Stomach (tissue), 9 donors: ENCODE data around the gene CD3D. TPM values are rescaled to one million over a fixed set of nuclear protein-coding genes. Genes with fewer than 3 reads are reported as not detected.

Experiments
- DNase-seq, 2 donors: peaks; one replicate each; pipeline versions ENCODE4 v3.0.0 to v3.0.0-alpha.2; 2013 to 2019
- H3K27ac ChIP-seq, 5 donors: fragments of 200-600 bp in 4 of 5; sonication (generic) in 4 of 5; one replicate each; pipeline ENCODE4 v1.5.1; 2013 to 2019; ENCODE audit warnings: mild to moderate bottlenecking in 1 of 5, moderate library complexity in 1 of 5
- H3K27me3 ChIP-seq, 3 donors: fragments of 200-600 bp; sonication (generic); one replicate each; pipeline ENCODE4 v1.5.1; 2017 to 2019; ENCODE audit warnings: mixed run types in 1 of 3
- H3K36me3 ChIP-seq, 4 donors: fragments of 200-600 bp; sonication (generic); 1 replicate in 3 of 4; 2 replicates in 1 of 4; pipeline ENCODE4 v1.5.1; 2016 to 2019
- H3K4me1 ChIP-seq, 4 donors: fragments of 200-600 bp; sonication (generic); one replicate each; pipeline ENCODE4 v1.5.1; 2016 to 2019
- H3K4me3 ChIP-seq, 4 donors: fragments of 200-600 bp; sonication (generic) in 3 of 4; one replicate each; pipeline ENCODE4 v1.5.1; 2016 to 2019; ENCODE audit warnings: mild to moderate bottlenecking in 1 of 4
- H3K9me3 ChIP-seq, 4 donors: fragments of 200-600 bp; sonication (generic); one replicate each; pipeline ENCODE4 v1.5.1; 2016 to 2019
- EP300 ChIP-seq: sonication (generic); formaldehyde crosslinking; IDR thresholded peaks from one replicate; pipeline ENCODE4 v1.6.1; 2017; ENCODE audit warnings: antibody characterized with exemption
- POLR2A ChIP-seq, 4 donors: fragments of 450-650 bp; IDR thresholded peaks; one replicate each; pipeline ENCODE4 v1.6.1; 2016; ENCODE audit warnings: antibody characterized with exemption in 4 of 4, control low read depth in 2 of 4, mild to moderate bottlenecking in 1 of 4, moderate library complexity in 1 of 4
- POLR2AphosphoS5 ChIP-seq, 3 donors: sonication (generic); formaldehyde crosslinking; IDR thresholded peaks; one replicate each; pipeline ENCODE4 v1.6.1; 2016; ENCODE audit warnings: antibody characterized with exemption in 3 of 3
- WGBS, 5 donors: extraction: QIAGEN DNeasy Blood & Tissue Kit in 3 of 5; methylation state at CpG; one replicate each; pipeline versions ENCODE4 v1.1.5 to v1.1.7; 2013 to 2018; 5-methylcytosine and 5-hydroxymethylcytosine counted together
- intact Hi-C: fragments of 100-400 bp; cut with DNase I; formaldehyde crosslinking; loops from one replicate; pipeline ENCODE4 v1.15.1; 2023; ENCODE audit warnings: low total_unique reads
- polyA plus RNA-seq, 3 donors: library from polyadenylated mRNA; stranded (reverse); fragments of 200-250 nt; gene quantifications; one replicate each; pipeline ENCODE4 v1.2.3, GENCODE V29; 2013
- total RNA-seq, 5 donors: library from RNA; depleted of rRNA; stranded (reverse); fragments of >200 nt; gene quantifications; one replicate each; pipeline versions ENCODE4 v1.1.0 to v1.2.3, GENCODE V29; 2014 to 2016
- TF ChIP-seq, protein P1 (sequence below), 7 experiments: fragments of 450-650 bp in 4 of 7; fragments of 200-600 bp in 3 of 7; sonication (generic) in 3 of 7; IDR thresholded peaks; one replicate each; pipeline ENCODE4 v1.5.1; 2016 to 2019; ENCODE audit warnings: antibody characterized with exemption in 7 of 7, control low read depth in 2 of 7, mild to moderate bottlenecking in 1 of 7
- donor health status: healthy with polysubstance abuse.
- donor health status: Bipolar disorder and iron deficiency.
- donor health status: healthy.

CD3D gene
- total and polyA plus RNA-seq, 8 donors, result 2.2 to 24.0 (median 7.0) TPM; not detected in 2

DNA sequence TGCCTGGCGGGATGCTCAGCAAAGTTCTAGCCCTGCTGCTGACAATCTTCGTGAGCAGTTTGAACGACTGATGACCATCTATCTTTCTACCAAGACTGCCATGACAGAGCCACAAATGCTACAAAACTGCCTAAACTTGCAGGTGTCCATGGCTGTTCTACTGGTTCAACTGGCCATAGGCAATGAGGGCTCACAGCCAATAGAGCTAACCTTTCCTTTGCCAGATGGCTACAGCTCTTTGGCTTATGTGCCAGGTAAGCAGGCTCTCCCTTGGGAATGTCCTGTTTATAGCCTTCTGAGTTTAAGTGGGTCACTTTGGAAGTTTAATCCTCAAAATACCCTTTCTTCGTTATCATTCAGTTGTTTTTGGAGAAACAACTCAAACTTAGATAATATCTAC lies 37.0 kb upstream of the CD3D start:
- peaks cover 76 to 100% (median 99%) of the 10 kb centered on the region in 4 donors for H3K36me3 ChIP-seq
- H3K9me3 ChIP-seq, result no peaks in the 10 kb centered on the region
- no peak overlapping the region for H3K4me3 ChIP-seq
- DNase-seq, result no peak
- TF ChIP-seq EP300 (no peak), POLR2AphosphoS5 (IDR thresholded peaks at IDR 0.05) (no peak)
- TF ChIP-seq, protein P1, sequence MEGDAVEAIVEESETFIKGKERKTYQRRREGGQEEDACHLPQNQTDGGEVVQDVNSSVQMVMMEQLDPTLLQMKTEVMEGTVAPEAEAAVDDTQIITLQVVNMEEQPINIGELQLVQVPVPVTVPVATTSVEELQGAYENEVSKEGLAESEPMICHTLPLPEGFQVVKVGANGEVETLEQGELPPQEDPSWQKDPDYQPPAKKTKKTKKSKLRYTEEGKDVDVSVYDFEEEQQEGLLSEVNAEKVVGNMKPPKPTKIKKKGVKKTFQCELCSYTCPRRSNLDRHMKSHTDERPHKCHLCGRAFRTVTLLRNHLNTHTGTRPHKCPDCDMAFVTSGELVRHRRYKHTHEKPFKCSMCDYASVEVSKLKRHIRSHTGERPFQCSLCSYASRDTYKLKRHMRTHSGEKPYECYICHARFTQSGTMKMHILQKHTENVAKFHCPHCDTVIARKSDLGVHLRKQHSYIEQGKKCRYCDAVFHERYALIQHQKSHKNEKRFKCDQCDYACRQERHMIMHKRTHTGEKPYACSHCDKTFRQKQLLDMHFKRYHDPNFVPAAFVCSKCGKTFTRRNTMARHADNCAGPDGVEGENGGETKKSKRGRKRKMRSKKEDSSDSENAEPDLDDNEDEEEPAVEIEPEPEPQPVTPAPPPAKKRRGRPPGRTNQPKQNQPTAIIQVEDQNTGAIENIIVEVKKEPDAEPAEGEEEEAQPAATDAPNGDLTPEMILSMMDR (IDR thresholded peaks at IDR 0.05), result no peak
- H3K27ac ChIP-seq, result no peak overlapping the region
- no peaks in the 10 kb centered on the region for H3K4me1 ChIP-seq
- H3K27me3 ChIP-seq, result no peaks in the 10 kb centered on the region
- intact Hi-C loops, result no loop called here
- 85 to 98% (median 93%) methylated on average over 4 of the region's 4 CpGs for WGBS, 5 donors

DNA sequence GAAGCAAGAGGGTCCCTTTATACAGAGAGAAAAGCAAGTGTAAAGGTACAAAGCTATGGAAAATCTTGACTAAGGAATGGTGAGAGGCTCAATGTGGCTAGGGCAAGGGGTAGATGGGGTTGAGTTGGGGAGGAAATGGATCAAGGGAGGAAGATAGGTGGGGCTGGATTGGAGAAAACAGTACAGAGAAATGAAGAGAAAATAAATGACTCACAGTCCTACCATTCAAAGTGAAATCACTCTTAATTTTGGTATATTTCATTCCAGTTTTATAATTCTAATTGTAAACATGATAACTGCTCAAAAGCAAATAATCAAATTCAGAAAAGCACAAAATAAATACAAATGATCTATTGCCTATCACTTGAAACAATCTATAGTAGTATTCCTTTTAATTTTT lies 33.5 kb upstream of the CD3D start:
- intact Hi-C loops, result no loop called here
- H3K4me3 ChIP-seq, result no peak overlapping the region
- TF ChIP-seq EP300 (no peak), POLR2AphosphoS5 (IDR thresholded peaks at IDR 0.05) (no peak), POLR2A (IDR thresholded peaks at IDR 0.05) (no peak)
- TF ChIP-seq, protein P1 (IDR thresholded peaks at IDR 0.05), result no peak
- H3K27me3 ChIP-seq, result no peaks in the 10 kb centered on the region
- H3K27ac ChIP-seq, result no peak overlapping the region
- no peaks in the 10 kb centered on the region for H3K4me1 ChIP-seq
- DNase-seq, result no peak
- H3K9me3 ChIP-seq, result no peaks in the 10 kb centered on the region
- peaks cover 88 to 100% (median 99%) of the 10 kb centered on the region in 4 donors for H3K36me3 ChIP-seq

DNA sequence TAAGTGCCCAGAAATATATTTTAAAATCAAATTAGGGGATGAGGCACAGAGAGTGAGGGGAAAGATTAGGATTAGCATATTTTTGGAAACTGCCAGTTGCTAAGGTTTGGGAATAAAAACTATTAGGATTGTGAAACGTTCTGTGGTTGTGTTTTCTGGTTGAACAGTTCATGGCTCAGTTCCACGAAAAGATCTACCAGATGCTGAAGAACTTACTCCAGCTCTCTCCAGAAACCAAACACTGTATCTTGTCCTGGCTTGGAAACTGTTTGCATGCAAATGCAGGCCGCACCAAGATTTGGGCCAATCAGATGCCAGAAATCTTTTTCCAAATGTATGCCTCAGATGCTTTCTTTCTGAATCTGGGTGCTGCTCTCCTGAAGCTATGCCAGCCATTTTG lies 32.2 kb upstream of the CD3D start:
- Histone ChIP-seq H3K4me3 (no peak overlapping the region), H3K27me3 (no peaks in the 10 kb centered on the region), H3K4me1 (no peaks in the 10 kb centered on the region), H3K27ac (no peak overlapping the region), H3K36me3 (peaks cover 90 to 100% (median 99%) of the 10 kb centered on the region in 4 donors), H3K9me3 (no peaks in the 10 kb centered on the region)
- WGBS, 5 donors, result 75 to 86% (median 82%) methylated on average over 3 of the region's 3 CpGs
- TF ChIP-seq, protein P1 (IDR thresholded peaks at IDR 0.05), result no peak
- TF ChIP-seq EP300 (no peak), POLR2AphosphoS5 (IDR thresholded peaks at IDR 0.05) (no peak), POLR2A (IDR thresholded peaks at IDR 0.05) (no peak)
- no peak for DNase-seq
- intact Hi-C loops, result no loop called here

DNA sequence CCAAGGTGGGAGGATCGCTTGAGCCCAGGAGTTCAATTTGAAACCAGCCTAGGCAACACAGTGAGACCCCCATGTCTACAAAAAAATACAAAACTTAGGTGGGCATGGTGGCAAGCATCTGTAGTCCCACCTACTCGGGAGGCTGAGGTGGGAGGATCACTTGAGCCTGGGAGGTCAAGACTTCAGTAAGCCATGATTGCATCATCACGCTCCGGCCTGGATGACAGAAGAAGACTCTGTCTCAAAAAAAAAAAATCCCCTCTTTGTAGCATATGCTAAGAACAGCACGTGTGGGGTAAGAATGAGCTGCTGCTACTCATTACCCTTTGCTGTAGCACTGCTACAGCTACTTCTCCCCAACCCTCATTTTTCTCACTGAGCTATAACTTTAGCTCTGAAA lies 31.4 kb upstream of the CD3D start:
- WGBS, 5 donors, result 96 to 99% (median 97%) methylated on average over 5 of the region's 5 CpGs
- H3K36me3 ChIP-seq, result peaks cover 90 to 100% (median 99%) of the 10 kb centered on the region in 4 donors
- no peaks in the 10 kb centered on the region for H3K4me1 ChIP-seq
- no peak for DNase-seq
- H3K27ac ChIP-seq, result no peak overlapping the region
- intact Hi-C loops, result no loop called here
- H3K9me3 ChIP-seq, result no peaks in the 10 kb centered on the region
- H3K4me3 ChIP-seq, result no peak overlapping the region
- H3K27me3 ChIP-seq, result no peaks in the 10 kb centered on the region
- TF ChIP-seq, protein P1 (IDR thresholded peaks at IDR 0.05), result no peak
- no peak for TF ChIP-seq POLR2AphosphoS5 (IDR thresholded peaks at IDR 0.05)
- TF ChIP-seq EP300, result no peak
- no peak for TF ChIP-seq POLR2A (IDR thresholded peaks at IDR 0.05)
